Measurements from ENCODE around the gene SPAG4.

- TF ChIP-seq POLR2AphosphoS5 (IDR thresholded peaks at IDR 0.05), result no peak
- TF ChIP-seq CTCF (IDR thresholded peaks at IDR 0.05), result no peak
- no peak for TF ChIP-seq EP300 (IDR thresholded peaks at IDR 0.05)
- TF ChIP-seq POLR2A (IDR thresholded peaks at IDR 0.05), result no peak
Measured at GRCh38 chr20:35641743-35642142, 26.1 kb downstream of the SPAG4 start.
